IPS-NIHi7 (cell line): ENCODE measurements around the gene PLCB1.
"Not testable (repeated sequence)": the region's sequence is repeated elsewhere in the genome, so short reads cannot be mapped to it uniquely, and the experiment has no call there.

Source experiments
- DNase-seq: peaks from one replicate; pipeline ENCODE4 v3.0.0; 2012; ENCODE audit warnings: mixed read lengths; ENCODE audit errors: extremely low spot score

PLCB1 gene

GRCh38 chr20:8602389-8603116, 470.5 kb downstream of the PLCB1 start:
- DNase-seq, result no peak

- no peak for DNase-seq
These were observed 476.4 kb downstream of the PLCB1 start for GRCh38 chr20:8608470-8608869.

- no peak for DNase-seq
These were observed 484.7 kb downstream of the PLCB1 start for GRCh38 chr20:8616792-8617191.

GRCh38 chr20:8621001-8621400, 488.9 kb downstream of the PLCB1 start:
- no peak for DNase-seq

GRCh38 chr20:8624046-8624445, 492.0 kb downstream of the PLCB1 start:
- DNase-seq, result no peak

GRCh38 chr20:8624616-8625015, 492.6 kb downstream of the PLCB1 start:
- DNase-seq, result no peak

GRCh38 chr20:8627340-8628004, 495.4 kb downstream of the PLCB1 start:
- no peak for DNase-seq

- no peak for DNase-seq
These were observed 499.2 kb downstream of the PLCB1 start for GRCh38 chr20:8631271-8631670.

GRCh38 chr20:8633366-8633765, 501.3 kb downstream of the PLCB1 start:
- no peak for DNase-seq

- DNase-seq, result no peak
These were observed 503.0 kb downstream of the PLCB1 start for GRCh38 chr20:8635048-8635572.

- DNase-seq, result no peak
These were observed 503.8 kb downstream of the PLCB1 start for GRCh38 chr20:8635837-8636236.

- no peak for DNase-seq
These were observed 507.2 kb downstream of the PLCB1 start for GRCh38 chr20:8639112-8639778.

- DNase-seq, result no peak
These were observed 508.4 kb downstream of the PLCB1 start for GRCh38 chr20:8640461-8640860.

GRCh38 chr20:8642247-8642646, 510.2 kb downstream of the PLCB1 start:
- no peak for DNase-seq

- not testable (repeated sequence) for DNase-seq
These were observed 512.4 kb downstream of the PLCB1 start for GRCh38 chr20:8644468-8644867.

GRCh38 chr20:8645326-8645725, 513.3 kb downstream of the PLCB1 start:
- no peak for DNase-seq

GRCh38 chr20:8646033-8646441, 514.0 kb downstream of the PLCB1 start:
- no peak for DNase-seq

GRCh38 chr20:8646716-8647115, 514.6 kb downstream of the PLCB1 start:
- no peak for DNase-seq

- DNase-seq, result no peak
These were observed 515.9 kb downstream of the PLCB1 start for GRCh38 chr20:8647961-8648441.

GRCh38 chr20:8648466-8648865, 516.4 kb downstream of the PLCB1 start:
- DNase-seq, result no peak

GRCh38 chr20:8652396-8652795, 520.3 kb downstream of the PLCB1 start:
- no peak for DNase-seq

GRCh38 chr20:8654486-8654885, 522.4 kb downstream of the PLCB1 start:
- DNase-seq, result no peak

GRCh38 chr20:8656335-8656734, 524.3 kb downstream of the PLCB1 start:
- DNase-seq, result no peak
